ENCODE data around the gene KSR2. TPM values are rescaled to one million over a fixed set of nuclear protein-coding genes. Genes with fewer than 3 reads are reported as not detected.

Gene KSR2
- total and polyA plus RNA-seq, 2 donors (not counting 3 experiments of a cell fraction or from before 2014, with no cell fraction given), result 2.1 to 5.2 TPM

DNA sequence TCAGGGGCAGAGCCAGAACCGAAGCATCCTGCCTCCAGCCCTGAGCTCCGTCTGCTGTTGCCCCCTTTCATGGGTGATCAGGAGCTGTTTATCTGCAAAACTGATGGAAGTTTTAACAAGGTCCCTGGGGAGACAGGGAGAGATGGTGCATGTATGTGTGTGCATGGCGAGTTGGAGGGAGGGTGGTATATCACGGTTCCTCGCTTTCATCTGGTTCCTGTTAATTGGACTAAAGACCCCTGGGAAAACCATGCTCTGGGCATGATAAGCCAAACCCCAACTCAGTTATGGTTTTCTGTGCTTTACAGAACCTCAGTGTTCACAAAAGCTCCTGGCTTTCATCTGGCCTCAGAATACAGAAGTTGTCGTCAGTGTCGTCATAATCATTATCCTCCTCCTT lies 133.6 kb downstream of the KSR2 start:
- no peak overlapping the region for H3K27ac ChIP-seq (ENCODE audit: insufficient read depth, low read depth, low read length)
- POLR2A ChIA-PET, result no interaction called here
- dilution Hi-C loops (cut with MboI; ENCODE audit: extremely low pct_ligation_motif_present, low sequenced_read_pairs), result loop anchor here (25.0 kb wide), 2 partner anchors 223 to 473 kb away; partner anchors contain the start of gene NOS1

More for the DNA sequence above, 133.6 kb downstream of the KSR2 start:
- TF ChIP-seq JUN (IDR thresholded peaks at IDR 0.05; ENCODE audit: borderline replicate concordance, insufficient read depth, insufficient read length, low read depth) (no peak), MAX (IDR thresholded peaks at IDR 0.05; ENCODE audit: insufficient read depth, insufficient read length) (no peak), CTCF (IDR thresholded peaks at IDR 0.05; ENCODE audit: extremely low read depth in 1 of 2, insufficient read depth in 1 of 2, low read depth in 1 of 2, low read length in 2 of 2) (no peak), MYC (IDR thresholded peaks at IDR 0.05; ENCODE audit: low read depth, low read length) (no peak), GATA2 (IDR thresholded peaks at IDR 0.05; ENCODE audit: insufficient read depth, insufficient read length, low read depth, low read length) (no peak), EZH2 (IDR thresholded peaks at IDR 0.05; ENCODE audit: borderline replicate concordance, low read depth, low read length, severe bottlenecking) (no peak), POLR2AphosphoS5 (IDR thresholded peaks at IDR 0.05; ENCODE audit: insufficient read depth, low read depth, low read length) (no peak), POLR2A (IDR thresholded peaks at IDR 0.05; ENCODE audit: low read depth, low read length) (no peak), FOS (IDR thresholded peaks at IDR 0.05; ENCODE audit: borderline replicate concordance, insufficient read depth, low read length) (no peak)
- Histone ChIP-seq H3K79me2 (ENCODE audit: control insufficient read depth, insufficient read depth, low read length) (no peaks in the 10 kb centered on the region), H3K4me3 (replicated peaks in 1 of 3; ENCODE audit: insufficient read depth in 1 of 3, low read depth in 1 of 3, low read length in 3 of 3) (no peak overlapping the region), H3K4me2 (ENCODE audit: insufficient read depth, low read length) (no peak overlapping the region), H2AFZ (ENCODE audit: low read depth, low read length) (no peak overlapping the region), H3K9me1 (replicated peaks; ENCODE audit: control insufficient read depth, extremely low read depth, insufficient read depth, low read length) (no peaks in the 10 kb centered on the region), H3K9ac (replicated peaks; ENCODE audit: extremely low read depth, insufficient read depth, low read length) (no peak overlapping the region), H3K4me1 (ENCODE audit: control insufficient read depth, extremely low read depth, insufficient read depth, low read length) (peaks cover 5% of the 10 kb centered on the region), H4K20me1 (replicated peaks; ENCODE audit: control insufficient read depth, extremely low read depth, insufficient read depth, low read length) (no peaks in the 10 kb centered on the region), H3K9me3 (replicated peaks; ENCODE audit: control insufficient read depth, insufficient read depth, low read length) (no peaks in the 10 kb centered on the region), H3K27me3 (ENCODE audit: control insufficient read depth in 2 of 2, insufficient read depth in 2 of 2, low read length in 2 of 2) (no peaks in the 10 kb centered on the region), H3K36me3 (ENCODE audit: control insufficient read depth in 2 of 2, extremely low read depth in 1 of 2, insufficient read depth in 2 of 2, low read length in 2 of 2) (no peaks in the 10 kb centered on the region)
- FAIRE-seq (no peak), DNase-seq (ENCODE audit: low read depth, low spot score) (no peak)
- CTCF ChIA-PET, result interaction anchor here (0.6 to 12.4 kb wide), 5 partner anchors 8 to 466 kb away, joined by 3 to 530 read pairs (median 6); no protein-coding TSS in a partner anchor
- no TSS peak for BruUV-seq (replicated peaks)
- intact Hi-C loops (cut with micrococcal nuclease), result loop anchor here (5.0 to 10.0 kb wide), 3 partner anchors 360 to 623 kb away; no protein-coding TSS in a partner anchor

Measured in endothelial cell of umbilical vein (primary cell).